ENCODE results near the gene VPS72.

The VPS72 gene

GRCh38 chr1:151145304-151146071 is 44.5 kb downstream of the VPS72 start:
- Mint-ChIP-seq H3K27ac (no peak overlapping the region), H3K9me3 (no peaks in the 10 kb centered on the region), H3K4me1 (peaks cover 24 to 44% of the 10 kb centered on the region in 2 donors), H3K4me3 (peak overlapping the region; percentile 84 to 97), H3K36me3 (no peaks in the 10 kb centered on the region), H3K27me3 (peaks cover 19 to 22% of the 10 kb centered on the region in 2 donors)
- peak; percentile 16 to 37 for ATAC-seq (replicated peaks)
- no peak for DNase-seq

- Mint-ChIP-seq H3K4me1 (peaks cover 23 to 44% of the 10 kb centered on the region in 2 donors), H3K9me3 (no peaks in the 10 kb centered on the region), H3K27ac (no peak overlapping the region), H3K27me3 (peaks cover 19 to 22% of the 10 kb centered on the region in 2 donors), H3K4me3 (no peak overlapping the region), H3K36me3 (no peaks in the 10 kb centered on the region)
- DNase-seq, result no peak
- no peak for ATAC-seq (replicated peaks)
These were observed 45.3 kb downstream of the VPS72 start for GRCh38 chr1:151144474-151145303.

GRCh38 chr1:151143986-151144385 is 46.0 kb downstream of the VPS72 start:
- peaks cover 22 to 44% of the 10 kb centered on the region in 2 donors for H3K4me1 Mint-ChIP-seq
- H3K27me3 Mint-ChIP-seq, result peaks cover 19 to 22% of the 10 kb centered on the region in 2 donors
- H3K36me3 Mint-ChIP-seq, result no peaks in the 10 kb centered on the region
- ATAC-seq (replicated peaks) (no peak), DNase-seq (no peak)
- H3K9me3 Mint-ChIP-seq, result no peaks in the 10 kb centered on the region
- no peak overlapping the region for H3K4me3 Mint-ChIP-seq
- H3K27ac Mint-ChIP-seq, result no peak overlapping the region

- H3K9me3 Mint-ChIP-seq, result no peaks in the 10 kb centered on the region
- DNase-seq (no peak), ATAC-seq (replicated peaks) (no peak)
- peaks cover 22 to 44% of the 10 kb centered on the region in 2 donors for H3K4me1 Mint-ChIP-seq
- no peak overlapping the region for H3K4me3 Mint-ChIP-seq
- no peaks in the 10 kb centered on the region for H3K36me3 Mint-ChIP-seq
- peaks cover 19 to 22% of the 10 kb centered on the region in 2 donors for H3K27me3 Mint-ChIP-seq
- no peak overlapping the region for H3K27ac Mint-ChIP-seq
These were observed 47.0 kb downstream of the VPS72 start for GRCh38 chr1:151143057-151143435.

- no peaks in the 10 kb centered on the region for H3K36me3 Mint-ChIP-seq
- H3K4me3 Mint-ChIP-seq, result no peak overlapping the region
- H3K27ac Mint-ChIP-seq, result peak overlapping the region; percentile 51
- DNase-seq (no peak), ATAC-seq (replicated peaks) (no peak)
- no peaks in the 10 kb centered on the region for H3K9me3 Mint-ChIP-seq
- H3K4me1 Mint-ChIP-seq, result peaks cover 22 to 44% of the 10 kb centered on the region in 2 donors
- H3K27me3 Mint-ChIP-seq, result peaks cover 14 to 19% of the 10 kb centered on the region in 2 donors
These were observed 47.5 kb downstream of the VPS72 start for GRCh38 chr1:151142411-151143056.

- no peak overlapping the region for H3K27ac Mint-ChIP-seq
- no peaks in the 10 kb centered on the region for H3K36me3 Mint-ChIP-seq
- ATAC-seq (replicated peaks) (no peak), DNase-seq (no peak)
- H3K4me3 Mint-ChIP-seq, result no peak overlapping the region
- H3K27me3 Mint-ChIP-seq, result no peaks in the 10 kb centered on the region
- H3K4me1 Mint-ChIP-seq, result peaks cover 5 to 8% of the 10 kb centered on the region in 2 donors
- peaks cover 0 to 2% of the 10 kb centered on the region in 2 donors for H3K9me3 Mint-ChIP-seq
These were observed 52.2 kb downstream of the VPS72 start for GRCh38 chr1:151137789-151138188.

GRCh38 chr1:151135433-151136385 is 54.3 kb downstream of the VPS72 start:
- H3K27ac Mint-ChIP-seq, result no peak overlapping the region
- no peak for DNase-seq
- no peak for ATAC-seq (replicated peaks)
- no peaks in the 10 kb centered on the region for H3K27me3 Mint-ChIP-seq
- H3K36me3 Mint-ChIP-seq, result no peaks in the 10 kb centered on the region
- peaks cover 0 to 2% of the 10 kb centered on the region in 2 donors for H3K9me3 Mint-ChIP-seq
- no peak overlapping the region for H3K4me3 Mint-ChIP-seq
- H3K4me1 Mint-ChIP-seq, result peaks cover 3 to 7% of the 10 kb centered on the region in 2 donors

GRCh38 chr1:151134991-151135390 is 55.0 kb downstream of the VPS72 start:
- peaks cover 3 to 7% of the 10 kb centered on the region in 2 donors for H3K4me1 Mint-ChIP-seq
- peaks cover 0 to 2% of the 10 kb centered on the region in 2 donors for H3K9me3 Mint-ChIP-seq
- H3K27me3 Mint-ChIP-seq, result no peaks in the 10 kb centered on the region
- H3K27ac Mint-ChIP-seq, result no peak overlapping the region
- no peaks in the 10 kb centered on the region for H3K36me3 Mint-ChIP-seq
- H3K4me3 Mint-ChIP-seq, result no peak overlapping the region
- ATAC-seq (replicated peaks) (no peak), DNase-seq (no peak)

GRCh38 chr1:151134396-151134795 is 55.6 kb downstream of the VPS72 start:
- DNase-seq (no peak), ATAC-seq (replicated peaks) (no peak)
- H3K36me3 Mint-ChIP-seq, result no peaks in the 10 kb centered on the region
- H3K9me3 Mint-ChIP-seq, result peaks cover 0 to 2% of the 10 kb centered on the region in 2 donors
- H3K27ac Mint-ChIP-seq, result no peak overlapping the region
- peaks cover 3 to 7% of the 10 kb centered on the region in 2 donors for H3K4me1 Mint-ChIP-seq
- H3K4me3 Mint-ChIP-seq, result no peak overlapping the region
- H3K27me3 Mint-ChIP-seq, result no peaks in the 10 kb centered on the region

- ATAC-seq (replicated peaks) (no peak), DNase-seq (no peak)
- Mint-ChIP-seq H3K27ac (no peak overlapping the region), H3K36me3 (no peaks in the 10 kb centered on the region), H3K27me3 (no peaks in the 10 kb centered on the region), H3K4me3 (no peak overlapping the region), H3K9me3 (peaks cover 0 to 2% of the 10 kb centered on the region in 2 donors), H3K4me1 (peaks cover 3 to 7% of the 10 kb centered on the region in 2 donors)
These were observed 56.8 kb downstream of the VPS72 start for GRCh38 chr1:151133018-151133806.

GRCh38 chr1:151132335-151133017 is 57.5 kb downstream of the VPS72 start:
- DNase-seq (no peak), ATAC-seq (replicated peaks) (no peak)
- Mint-ChIP-seq H3K27me3 (no peaks in the 10 kb centered on the region), H3K4me1 (peaks cover 3 to 7% of the 10 kb centered on the region in 2 donors), H3K27ac (no peak overlapping the region), H3K9me3 (peaks cover 0 to 2% of the 10 kb centered on the region in 2 donors), H3K4me3 (no peak overlapping the region), H3K36me3 (no peaks in the 10 kb centered on the region)

GRCh38 chr1:151131701-151132334 is 58.2 kb downstream of the VPS72 start:
- H3K36me3 Mint-ChIP-seq, result no peaks in the 10 kb centered on the region
- H3K4me1 Mint-ChIP-seq, result peaks cover 3 to 7% of the 10 kb centered on the region in 2 donors
- DNase-seq (no peak), ATAC-seq (replicated peaks) (no peak)
- peak overlapping the region; percentile 79 to 81 for H3K4me3 Mint-ChIP-seq
- no peaks in the 10 kb centered on the region for H3K27me3 Mint-ChIP-seq
- H3K9me3 Mint-ChIP-seq, result peaks cover 0 to 2% of the 10 kb centered on the region in 2 donors
- H3K27ac Mint-ChIP-seq, result peak overlapping the region; percentile 91
